GM18517 (cell line): Measurements from ENCODE around the gene CNKSR3.
"Not testable (repeated sequence)": the region's sequence is repeated elsewhere in the genome, so short reads cannot be mapped to it uniquely, and the experiment has no call there.

ENCODE experiments used
- ATAC-seq: cut with Tn5 transposase; IDR thresholded peaks from one replicate; pipeline ENCODE4 v1.9.1; 2021; ENCODE audit warnings: mild to moderate bottlenecking, moderate library complexity; ENCODE audit not compliant: unreplicated experiment

CNKSR3 gene

GRCh38 chr6:154510144-154510905 is at the start of gene CNKSR3:
Gene CNKSR3, minus strand, starts transcription at chr6:154510685. Its CDS starts 571 bp downstream, at chr6:154510114.
- ATAC-seq: peak; percentile 71

GRCh38 chr6:154558984-154559383 is 48.5 kb upstream of the CNKSR3 start:
- no peak for ATAC-seq

- no peak for ATAC-seq
These were observed 48.0 kb upstream of the CNKSR3 start for GRCh38 chr6:154558513-154558912.

- ATAC-seq: no peak
These were observed 44.7 kb upstream of the CNKSR3 start for GRCh38 chr6:154555073-154555677.

- no peak for ATAC-seq
These were observed 44.0 kb upstream of the CNKSR3 start for GRCh38 chr6:154554491-154554890.

GRCh38 chr6:154550779-154551178 is 40.3 kb upstream of the CNKSR3 start:
- no peak for ATAC-seq

- no peak for ATAC-seq
These were observed 38.7 kb upstream of the CNKSR3 start for GRCh38 chr6:154549179-154549578.

GRCh38 chr6:154548130-154548830 is 37.8 kb upstream of the CNKSR3 start:
- no peak for ATAC-seq

- ATAC-seq: no peak
These were observed 33.1 kb upstream of the CNKSR3 start for GRCh38 chr6:154543628-154544027.

GRCh38 chr6:154542747-154543146 is 32.3 kb upstream of the CNKSR3 start:
- no peak for ATAC-seq

- not testable (repeated sequence) for ATAC-seq
These were observed 31.4 kb upstream of the CNKSR3 start for GRCh38 chr6:154541837-154542236.

GRCh38 chr6:154539593-154540269 is 29.2 kb upstream of the CNKSR3 start:
- no peak for ATAC-seq

GRCh38 chr6:154538640-154539191 is 28.2 kb upstream of the CNKSR3 start:
- ATAC-seq: no peak

GRCh38 chr6:154537511-154538325 is 27.2 kb upstream of the CNKSR3 start:
- ATAC-seq: no peak

GRCh38 chr6:154536999-154537398 is 26.5 kb upstream of the CNKSR3 start:
- no peak for ATAC-seq

GRCh38 chr6:154536255-154536654 is 25.8 kb upstream of the CNKSR3 start:
- no peak for ATAC-seq

- ATAC-seq: no peak
These were observed 25.4 kb upstream of the CNKSR3 start for GRCh38 chr6:154535851-154536250.

GRCh38 chr6:154535147-154535546 is 24.7 kb upstream of the CNKSR3 start:
- no peak for ATAC-seq

GRCh38 chr6:154534531-154534930 is 24.0 kb upstream of the CNKSR3 start:
- ATAC-seq: no peak

- ATAC-seq: no peak
These were observed 21.9 kb upstream of the CNKSR3 start for GRCh38 chr6:154532426-154532825.
